Neural crest cell (in vitro differentiated cells): ENCODE data around the gene TFAP2D. TPM values are rescaled to one million over a fixed set of nuclear protein-coding genes. Genes with fewer than 3 reads are reported as not detected.

ENCODE experiments used
- DNase-seq: peaks from one replicate; pipeline ENCODE4 v3.0.0; 2021; ENCODE audit warnings: low read depth, mixed read lengths, low spot score
- H3K27ac Mint-ChIP-seq: one replicate; pipeline ENCODE4 v1.8.0; 2021; ENCODE audit warnings: mild to moderate bottlenecking, mixed read lengths; ENCODE audit not compliant: unreplicated experiment
- H3K27me3 Mint-ChIP-seq: 2 replicates; pipeline ENCODE4 v1.8.0; 2021; ENCODE audit warnings: low read depth, mild to moderate bottlenecking, mixed read lengths
- H3K36me3 Mint-ChIP-seq: 2 replicates; pipeline ENCODE4 v1.8.0; 2021; ENCODE audit warnings: low read depth, mild to moderate bottlenecking, mixed read lengths
- H3K4me1 Mint-ChIP-seq: 2 replicates; pipeline ENCODE4 v1.8.0; 2021; ENCODE audit warnings: mixed read lengths
- H3K4me3 Mint-ChIP-seq: one replicate; pipeline ENCODE4 v1.8.0; 2021; ENCODE audit warnings: mild to moderate bottlenecking, mixed read lengths
- H3K9me3 Mint-ChIP-seq: 2 replicates; pipeline ENCODE4 v1.8.0; 2021; ENCODE audit warnings: mixed read lengths
- long read RNA-seq: library from polyadenylated mRNA; unstranded; transcript quantifications from one replicate; pipeline ENCODE4 v2.0.0, GENCODE V29; 2020
- total RNA-seq: library from RNA; stranded (reverse); gene quantifications from 2 replicates; pipeline ENCODE4 v1.2.1, GENCODE V29; 2021
- TF ChIP-seq, protein P1 (sequence below): fragments of 200-600 bp; sonication (generic); conservative IDR thresholded peaks from 2 replicates; pipeline ENCODE4 v1.5.0; 2021; ENCODE audit warnings: antibody characterized with exemption, mild to moderate bottlenecking

Gene TFAP2D
- not detected in 2 replicates for total RNA-seq
- long read RNA-seq, result 0 reads

GRCh38 chr6:50713226-50713625 lies at the start of gene TFAP2D:
Gene TFAP2D, plus strand, starts transcription at chr6:50713526. Its CDS starts 530 bp downstream, at chr6:50714056.
- TF ChIP-seq, protein P1, sequence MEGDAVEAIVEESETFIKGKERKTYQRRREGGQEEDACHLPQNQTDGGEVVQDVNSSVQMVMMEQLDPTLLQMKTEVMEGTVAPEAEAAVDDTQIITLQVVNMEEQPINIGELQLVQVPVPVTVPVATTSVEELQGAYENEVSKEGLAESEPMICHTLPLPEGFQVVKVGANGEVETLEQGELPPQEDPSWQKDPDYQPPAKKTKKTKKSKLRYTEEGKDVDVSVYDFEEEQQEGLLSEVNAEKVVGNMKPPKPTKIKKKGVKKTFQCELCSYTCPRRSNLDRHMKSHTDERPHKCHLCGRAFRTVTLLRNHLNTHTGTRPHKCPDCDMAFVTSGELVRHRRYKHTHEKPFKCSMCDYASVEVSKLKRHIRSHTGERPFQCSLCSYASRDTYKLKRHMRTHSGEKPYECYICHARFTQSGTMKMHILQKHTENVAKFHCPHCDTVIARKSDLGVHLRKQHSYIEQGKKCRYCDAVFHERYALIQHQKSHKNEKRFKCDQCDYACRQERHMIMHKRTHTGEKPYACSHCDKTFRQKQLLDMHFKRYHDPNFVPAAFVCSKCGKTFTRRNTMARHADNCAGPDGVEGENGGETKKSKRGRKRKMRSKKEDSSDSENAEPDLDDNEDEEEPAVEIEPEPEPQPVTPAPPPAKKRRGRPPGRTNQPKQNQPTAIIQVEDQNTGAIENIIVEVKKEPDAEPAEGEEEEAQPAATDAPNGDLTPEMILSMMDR, result no peak
- peaks cover 6% of the 10 kb centered on the region for H3K4me1 Mint-ChIP-seq
- H3K36me3 Mint-ChIP-seq, result peaks cover 3% of the 10 kb centered on the region
- no peak for DNase-seq
- no peaks in the 10 kb centered on the region for H3K9me3 Mint-ChIP-seq
- no peak within 1 kb of the TSS for H3K27ac Mint-ChIP-seq
- H3K27me3 Mint-ChIP-seq, result peaks cover 100% of the 10 kb centered on the region
- H3K4me3 Mint-ChIP-seq, result no peak within 1 kb of the TSS

DNA sequence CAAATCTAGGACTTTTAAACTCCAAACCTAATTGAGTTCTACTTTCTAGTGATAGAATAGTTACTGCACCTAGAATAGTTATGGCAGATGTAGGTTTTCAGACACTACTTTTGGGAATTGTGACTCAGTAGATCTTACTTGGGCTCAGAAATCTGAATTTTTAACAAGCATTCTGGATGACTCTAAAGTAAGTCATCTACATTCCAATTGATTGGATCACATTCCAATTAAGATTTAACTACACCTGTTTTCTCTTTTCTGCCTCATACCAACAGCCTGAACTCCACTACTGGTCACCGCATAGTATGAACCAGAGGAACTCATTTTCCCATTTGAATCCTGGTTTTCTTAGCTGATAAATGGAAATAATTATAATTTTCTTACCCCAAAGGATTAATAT lies 49.5 kb upstream of the TFAP2D start:
- peaks cover 51% of the 10 kb centered on the region for H3K27me3 Mint-ChIP-seq
- H3K9me3 Mint-ChIP-seq, result no peaks in the 10 kb centered on the region
- H3K4me1 Mint-ChIP-seq, result no peaks in the 10 kb centered on the region
- DNase-seq, result no peak
- no peak overlapping the region for H3K4me3 Mint-ChIP-seq
- no peaks in the 10 kb centered on the region for H3K36me3 Mint-ChIP-seq
- H3K27ac Mint-ChIP-seq, result no peak overlapping the region
- TF ChIP-seq, protein P1, result no peak

GRCh38 chr6:50666089-50666488 lies 47.2 kb upstream of the TFAP2D start:
- DNase-seq, result no peak
- Mint-ChIP-seq H3K4me1 (no peaks in the 10 kb centered on the region), H3K36me3 (no peaks in the 10 kb centered on the region), H3K9me3 (no peaks in the 10 kb centered on the region), H3K27me3 (peaks cover 54% of the 10 kb centered on the region), H3K27ac (no peak overlapping the region), H3K4me3 (no peak overlapping the region)
- TF ChIP-seq, protein P1, result no peak

DNA sequence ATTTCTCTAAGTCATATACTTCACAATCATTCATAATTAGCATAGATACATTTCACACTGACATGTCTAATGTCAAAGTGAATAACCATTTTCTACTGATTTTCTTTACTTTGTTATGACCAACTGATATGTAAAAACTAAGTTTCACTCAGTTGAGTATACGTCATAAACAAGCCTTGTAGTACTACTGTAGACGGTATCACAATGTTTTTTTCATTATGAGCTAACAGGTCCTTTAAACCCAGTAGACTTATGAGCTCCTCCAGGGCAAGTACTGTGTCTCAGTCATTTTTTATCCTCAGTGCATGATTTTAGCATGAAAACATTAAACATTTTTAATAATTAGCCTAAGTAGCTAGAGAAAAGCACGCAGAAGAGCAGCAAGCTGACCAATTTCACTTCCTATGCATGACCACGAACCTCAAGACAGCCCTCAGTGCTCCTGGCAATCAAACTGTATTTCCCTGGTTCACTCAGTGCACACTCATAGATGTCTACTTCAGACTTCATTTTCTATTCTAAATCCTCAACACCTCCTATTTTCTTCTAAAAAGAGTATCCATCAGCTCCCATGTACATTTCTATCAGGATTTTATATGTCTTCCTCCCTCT lies 32.0 kb upstream of the TFAP2D start:
- Mint-ChIP-seq H3K36me3 (no peaks in the 10 kb centered on the region), H3K9me3 (no peaks in the 10 kb centered on the region), H3K4me3 (no peak overlapping the region), H3K4me1 (no peaks in the 10 kb centered on the region), H3K27ac (no peak overlapping the region), H3K27me3 (peaks cover 63% of the 10 kb centered on the region)
- no peak for DNase-seq
- TF ChIP-seq, protein P1, result no peak

DNA sequence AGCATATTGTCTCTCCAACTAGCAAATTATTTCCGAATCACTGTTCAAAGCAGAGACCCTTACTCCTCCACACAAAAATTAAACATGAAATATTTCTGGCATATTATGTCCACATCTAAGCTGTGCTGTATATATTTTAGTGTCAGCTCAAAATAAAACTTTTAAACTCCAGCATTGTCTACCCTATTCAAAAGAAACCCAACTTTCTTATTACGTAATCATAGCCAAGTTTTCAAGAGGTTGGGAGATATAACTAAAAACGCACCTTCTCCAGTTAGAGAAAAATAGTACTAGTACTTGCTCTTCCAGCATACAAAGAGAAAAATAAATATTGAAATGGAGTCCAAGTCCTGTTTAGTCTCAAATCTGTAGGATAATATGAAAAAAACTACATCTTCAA lies 24.1 kb upstream of the TFAP2D start:
- H3K36me3 Mint-ChIP-seq, result no peaks in the 10 kb centered on the region
- H3K9me3 Mint-ChIP-seq, result no peaks in the 10 kb centered on the region
- no peak overlapping the region for H3K27ac Mint-ChIP-seq
- DNase-seq, result no peak
- H3K4me1 Mint-ChIP-seq, result no peaks in the 10 kb centered on the region
- peaks cover 82% of the 10 kb centered on the region for H3K27me3 Mint-ChIP-seq
- TF ChIP-seq, protein P1, result no peak
- no peak overlapping the region for H3K4me3 Mint-ChIP-seq
